ENCODE results near the gene MYO18B. TPM values are rescaled to one million over a fixed set of nuclear protein-coding genes. Genes with fewer than 3 reads are reported as not detected.

Gene MYO18B, protein sequence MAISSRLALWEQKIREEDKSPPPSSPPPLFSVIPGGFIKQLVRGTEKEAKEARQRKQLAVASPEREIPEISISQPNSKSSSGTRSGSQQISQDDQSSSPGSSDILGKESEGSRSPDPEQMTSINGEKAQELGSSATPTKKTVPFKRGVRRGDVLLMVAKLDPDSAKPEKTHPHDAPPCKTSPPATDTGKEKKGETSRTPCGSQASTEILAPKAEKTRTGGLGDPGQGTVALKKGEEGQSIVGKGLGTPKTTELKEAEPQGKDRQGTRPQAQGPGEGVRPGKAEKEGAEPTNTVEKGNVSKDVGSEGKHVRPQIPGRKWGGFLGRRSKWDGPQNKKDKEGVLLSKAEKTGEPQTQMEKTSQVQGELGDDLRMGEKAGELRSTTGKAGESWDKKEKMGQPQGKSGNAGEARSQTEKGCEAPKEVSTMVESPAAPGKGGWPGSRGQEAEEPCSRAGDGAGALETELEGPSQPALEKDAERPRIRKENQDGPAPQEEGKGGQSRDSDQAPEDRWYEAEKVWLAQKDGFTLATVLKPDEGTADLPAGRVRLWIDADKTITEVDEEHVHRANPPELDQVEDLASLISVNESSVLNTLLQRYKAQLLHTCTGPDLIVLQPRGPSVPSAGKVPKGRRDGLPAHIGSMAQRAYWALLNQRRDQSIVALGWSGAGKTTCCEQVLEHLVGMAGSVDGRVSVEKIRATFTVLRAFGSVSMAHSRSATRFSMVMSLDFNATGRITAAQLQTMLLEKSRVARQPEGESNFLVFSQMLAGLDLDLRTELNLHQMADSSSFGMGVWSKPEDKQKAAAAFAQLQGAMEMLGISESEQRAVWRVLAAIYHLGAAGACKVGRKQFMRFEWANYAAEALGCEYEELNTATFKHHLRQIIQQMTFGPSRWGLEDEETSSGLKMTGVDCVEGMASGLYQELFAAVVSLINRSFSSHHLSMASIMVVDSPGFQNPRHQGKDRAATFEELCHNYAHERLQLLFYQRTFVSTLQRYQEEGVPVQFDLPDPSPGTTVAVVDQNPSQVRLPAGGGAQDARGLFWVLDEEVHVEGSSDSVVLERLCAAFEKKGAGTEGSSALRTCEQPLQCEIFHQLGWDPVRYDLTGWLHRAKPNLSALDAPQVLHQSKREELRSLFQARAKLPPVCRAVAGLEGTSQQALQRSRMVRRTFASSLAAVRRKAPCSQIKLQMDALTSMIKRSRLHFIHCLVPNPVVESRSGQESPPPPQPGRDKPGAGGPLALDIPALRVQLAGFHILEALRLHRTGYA (N-terminal part only)
- 4.8 TPM for total RNA-seq
- polyA plus RNA-seq, result 0.62 TPM

- WGBS, result 73% methylated on average over 36 of the region's 36 CpGs
- Histone ChIP-seq H3K4me3 (ENCODE audit: low read depth, low read length) (no peak within 1 kb of the TSS), H3K4me1 (ENCODE audit: insufficient read depth) (no peaks in the 10 kb centered on the region), H3K27ac (ENCODE audit: low read depth) (no peak within 1 kb of the TSS), H3K36me3 (ENCODE audit: insufficient read depth) (no peaks in the 10 kb centered on the region)
- DNase-seq (ENCODE audit: extremely low spot score), result no peak
Observed at GRCh38 chr22:25741692-25742626, at the start of gene MYO18B. Gene MYO18B (plus strand): TSS chr22:25742188. CDS start chr22:25761093, 18,905 bp downstream.

- Histone ChIP-seq H3K4me1 (ENCODE audit: insufficient read depth) (no peaks in the 10 kb centered on the region), H3K27ac (ENCODE audit: low read depth) (no peak overlapping the region), H3K4me3 (ENCODE audit: low read depth, low read length) (no peak overlapping the region), H3K36me3 (ENCODE audit: insufficient read depth) (no peaks in the 10 kb centered on the region)
- no peak for DNase-seq (ENCODE audit: extremely low spot score)
- WGBS, result 79% methylated on average over 15 of the region's 15 CpGs
Observed at GRCh38 chr22:25692397-25693267, 49.4 kb upstream of the MYO18B start.

GRCh38 chr22:25693268-25693565 lies 48.8 kb upstream of the MYO18B start:
- no peak for DNase-seq (ENCODE audit: extremely low spot score)
- Histone ChIP-seq H3K36me3 (ENCODE audit: insufficient read depth) (no peaks in the 10 kb centered on the region), H3K4me1 (ENCODE audit: insufficient read depth) (no peaks in the 10 kb centered on the region), H3K27ac (ENCODE audit: low read depth) (no peak overlapping the region), H3K4me3 (ENCODE audit: low read depth, low read length) (no peak overlapping the region)
- 97% methylated on average over 4 of the region's 4 CpGs for WGBS

DNA sequence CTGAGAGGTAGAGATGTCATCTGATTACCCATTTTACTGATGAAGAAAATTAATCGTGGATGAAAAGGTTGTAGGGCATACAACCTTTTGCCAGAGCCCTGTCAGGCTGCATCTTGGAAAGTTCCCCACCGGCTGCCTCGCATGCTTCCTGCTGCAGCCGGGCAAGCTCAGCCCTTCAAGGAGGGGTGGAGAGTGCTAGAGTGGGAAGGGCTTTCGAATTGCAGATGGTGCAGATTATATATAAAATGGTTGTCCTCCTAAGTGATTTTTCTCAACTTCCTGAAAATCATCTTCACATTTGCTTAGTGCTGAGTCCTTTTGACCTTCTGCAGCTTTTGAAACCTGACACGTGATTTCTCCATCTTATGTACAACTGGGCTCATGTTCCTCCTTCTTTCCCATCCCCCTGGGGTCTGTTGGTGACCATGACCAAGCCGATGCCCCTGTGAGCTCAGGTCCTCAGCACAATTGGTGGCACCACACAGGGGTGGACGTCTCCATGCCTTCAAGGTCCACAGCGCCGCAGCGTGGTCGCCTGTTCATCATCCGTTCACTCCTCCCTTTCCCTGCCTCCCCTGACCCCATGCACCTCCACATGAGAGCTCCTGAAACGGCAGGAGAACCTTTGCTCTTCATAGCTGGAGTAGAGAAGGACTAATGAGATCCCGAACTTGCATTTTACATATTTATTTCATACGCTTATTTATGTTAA lies 47.6 kb upstream of the MYO18B start:
- Histone ChIP-seq H3K27ac (ENCODE audit: low read depth) (no peak overlapping the region), H3K4me3 (ENCODE audit: low read depth, low read length) (no peak overlapping the region), H3K36me3 (ENCODE audit: insufficient read depth) (no peaks in the 10 kb centered on the region), H3K4me1 (ENCODE audit: insufficient read depth) (no peaks in the 10 kb centered on the region)
- 92% methylated on average over 16 of the region's 16 CpGs for WGBS
- DNase-seq (ENCODE audit: extremely low spot score), result no peak

DNA sequence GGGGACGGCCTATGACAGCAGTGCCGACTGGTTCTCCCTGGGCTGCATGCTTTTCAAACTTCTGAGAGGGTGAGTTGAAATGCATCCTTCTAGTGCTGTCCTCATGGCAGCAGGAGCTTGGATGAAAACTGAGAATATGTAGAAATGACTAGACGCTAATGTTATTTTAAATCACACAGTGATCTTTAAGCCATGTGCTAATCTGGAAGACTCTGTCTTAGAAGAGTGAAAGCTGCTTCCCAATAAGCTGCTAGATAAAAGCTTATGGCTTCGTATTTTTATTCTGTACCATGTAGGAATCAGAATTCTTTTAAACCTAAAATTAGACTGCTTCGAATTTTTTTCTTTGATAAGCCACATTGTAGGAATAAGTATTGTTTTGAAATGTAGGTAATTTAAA lies 46.8 kb upstream of the MYO18B start:
- H3K36me3 ChIP-seq (ENCODE audit: insufficient read depth), result no peaks in the 10 kb centered on the region
- no peak for DNase-seq (ENCODE audit: extremely low spot score)
- no peaks in the 10 kb centered on the region for H3K4me1 ChIP-seq (ENCODE audit: insufficient read depth)
- 92% methylated on average over 5 of the region's 5 CpGs for WGBS
- no peak overlapping the region for H3K4me3 ChIP-seq (ENCODE audit: low read depth, low read length)
- H3K27ac ChIP-seq (ENCODE audit: low read depth), result no peak overlapping the region

- no peak overlapping the region for H3K27ac ChIP-seq (ENCODE audit: low read depth)
- no peaks in the 10 kb centered on the region for H3K4me1 ChIP-seq (ENCODE audit: insufficient read depth)
- no peak overlapping the region for H3K4me3 ChIP-seq (ENCODE audit: low read depth, low read length)
- peak; percentile 70 for DNase-seq (ENCODE audit: extremely low spot score)
- no peaks in the 10 kb centered on the region for H3K36me3 ChIP-seq (ENCODE audit: insufficient read depth)
- 70% methylated on average over 2 of the region's 2 CpGs for WGBS
Observed at GRCh38 chr22:25696763-25697162, 45.2 kb upstream of the MYO18B start.

DNA sequence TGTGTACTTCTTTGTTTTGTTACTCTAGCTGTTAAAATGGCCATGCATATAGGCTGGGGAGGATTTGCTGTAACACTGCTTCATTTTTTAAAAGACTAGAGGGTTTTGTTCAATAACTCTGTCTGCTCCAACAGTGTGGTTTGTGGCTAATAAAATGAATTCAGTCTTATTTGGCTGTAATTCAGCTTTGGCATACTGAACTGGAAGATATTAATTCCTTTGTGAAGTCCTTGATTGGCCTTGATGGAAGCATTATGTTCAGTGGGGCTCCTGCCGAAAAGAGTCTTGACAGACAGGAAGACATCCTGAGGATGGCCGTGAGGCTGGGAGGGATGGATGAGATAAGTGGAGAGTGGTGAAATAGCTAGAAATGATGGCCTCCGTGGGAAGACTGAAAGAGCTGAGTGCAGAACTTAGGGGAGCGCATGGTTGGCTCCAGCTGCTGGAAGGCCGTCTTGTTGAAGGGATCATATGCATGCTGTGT lies 44.8 kb upstream of the MYO18B start:
- H3K4me3 ChIP-seq (ENCODE audit: low read depth, low read length), result no peak overlapping the region
- H3K4me1 ChIP-seq (ENCODE audit: insufficient read depth), result no peaks in the 10 kb centered on the region
- 72% methylated on average over 5 of the region's 5 CpGs for WGBS
- no peak overlapping the region for H3K27ac ChIP-seq (ENCODE audit: low read depth)
- H3K36me3 ChIP-seq (ENCODE audit: insufficient read depth), result no peaks in the 10 kb centered on the region
- peak; percentile 39 for DNase-seq (ENCODE audit: extremely low spot score)

DNA sequence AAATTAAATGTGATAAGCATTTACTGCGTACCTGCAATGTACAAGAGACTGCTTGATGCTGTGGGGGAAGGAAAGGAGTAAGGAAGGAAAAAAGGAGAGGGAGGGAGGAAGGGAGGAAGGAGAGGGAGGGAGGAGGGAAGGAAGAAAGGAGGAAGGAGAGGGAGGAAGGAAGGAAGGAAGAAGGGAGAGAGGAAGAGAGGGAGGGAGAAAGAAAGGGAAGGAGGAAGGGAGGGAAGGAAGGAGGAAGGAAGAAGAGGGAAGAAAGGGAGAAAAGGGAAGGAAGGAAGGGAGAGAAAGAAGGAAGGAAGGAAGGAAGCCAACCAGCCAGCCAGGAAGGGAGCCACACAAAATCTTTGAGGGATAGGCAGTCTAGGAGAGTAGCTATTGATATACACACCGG lies 44.0 kb upstream of the MYO18B start:
- WGBS, result 96% methylated on average over 2 of the region's 2 CpGs
- no peaks in the 10 kb centered on the region for H3K36me3 ChIP-seq (ENCODE audit: insufficient read depth)
- no peak overlapping the region for H3K4me3 ChIP-seq (ENCODE audit: low read depth, low read length)

GRCh38 chr22:25698461-25698860 lies 43.5 kb upstream of the MYO18B start:
- H3K4me3 ChIP-seq (ENCODE audit: low read depth, low read length), result no peak overlapping the region
- no peaks in the 10 kb centered on the region for H3K4me1 ChIP-seq (ENCODE audit: insufficient read depth)
- WGBS, result 88% methylated on average over 7 of the region's 7 CpGs

More for the DNA sequence above, 44.0 kb upstream of the MYO18B start:
- DNase-seq (ENCODE audit: extremely low spot score), result no peak
- Histone ChIP-seq H3K27ac (ENCODE audit: low read depth) (no peak overlapping the region), H3K4me1 (ENCODE audit: insufficient read depth) (no peaks in the 10 kb centered on the region)

DNA sequence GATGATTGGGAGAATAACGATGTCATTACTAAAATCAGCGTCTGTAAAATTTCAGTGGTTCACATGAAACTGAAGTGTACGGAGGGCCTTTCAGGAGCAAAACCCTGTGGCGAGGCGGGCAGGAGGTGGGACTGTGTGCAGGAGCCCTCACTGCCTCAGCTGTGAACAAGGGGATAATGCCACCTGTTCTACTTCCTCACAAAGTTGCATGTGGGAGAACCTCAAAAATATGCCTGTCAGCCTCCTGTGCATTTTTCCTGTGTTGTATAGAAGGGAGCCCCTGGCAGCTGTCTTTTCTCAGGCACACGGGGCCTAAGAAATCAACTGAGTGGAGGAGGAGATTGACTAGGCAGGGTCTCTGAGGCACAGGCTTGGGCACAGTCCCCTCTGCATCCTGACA lies 43.0 kb upstream of the MYO18B start:
- Histone ChIP-seq H3K36me3 (ENCODE audit: insufficient read depth) (no peaks in the 10 kb centered on the region), H3K4me3 (ENCODE audit: low read depth, low read length) (no peak overlapping the region), H3K4me1 (ENCODE audit: insufficient read depth) (no peaks in the 10 kb centered on the region), H3K27ac (ENCODE audit: low read depth) (no peak overlapping the region)
- WGBS, result 87% methylated on average over 6 of the region's 6 CpGs
- DNase-seq (ENCODE audit: extremely low spot score), result no peak

More at GRCh38 chr22:25698461-25698860, 43.5 kb upstream of the MYO18B start:
- DNase-seq (ENCODE audit: extremely low spot score), result no peak
- no peaks in the 10 kb centered on the region for H3K36me3 ChIP-seq (ENCODE audit: insufficient read depth)
- H3K27ac ChIP-seq (ENCODE audit: low read depth), result no peak overlapping the region

DNA sequence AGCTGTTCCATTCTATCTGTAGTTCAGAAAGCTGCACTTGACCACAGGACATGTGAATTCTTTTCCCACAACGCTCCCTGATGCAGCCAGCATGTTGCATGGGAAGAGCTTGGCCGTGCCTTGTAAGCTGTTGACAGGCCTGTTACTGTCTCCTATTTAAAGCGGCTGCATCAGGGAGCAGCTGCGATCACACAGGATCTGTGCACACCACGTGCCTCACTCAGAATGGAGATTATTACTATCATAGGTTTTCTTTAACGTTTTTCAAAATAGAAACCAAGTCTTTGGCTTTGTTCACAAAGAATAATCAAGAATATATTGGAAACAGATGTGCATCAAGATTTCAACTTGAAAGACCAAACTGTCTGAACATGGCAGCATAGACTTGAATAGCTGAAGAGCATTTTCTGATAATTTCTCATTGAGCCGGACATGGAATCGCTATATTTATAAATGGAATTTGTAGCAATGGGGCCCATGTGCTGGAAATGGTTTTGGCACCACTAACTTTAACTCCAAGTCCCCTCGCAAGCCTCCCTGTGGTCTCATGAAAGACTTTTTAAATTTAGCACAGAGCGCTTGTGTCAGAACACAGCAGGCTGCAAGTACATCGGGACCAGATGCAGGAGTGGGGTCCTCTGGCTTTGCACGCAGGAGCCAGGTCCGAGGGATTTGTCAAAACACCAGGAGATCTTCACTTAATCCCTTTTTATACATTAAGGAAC lies 40.8 kb upstream of the MYO18B start:
- WGBS, result 29% methylated on average over 13 of the region's 13 CpGs
- Histone ChIP-seq H3K36me3 (ENCODE audit: insufficient read depth) (no peaks in the 10 kb centered on the region), H3K4me1 (ENCODE audit: insufficient read depth) (no peaks in the 10 kb centered on the region), H3K27ac (ENCODE audit: low read depth) (no peak overlapping the region), H3K4me3 (ENCODE audit: low read depth, low read length) (no peak overlapping the region)
- no peak for DNase-seq (ENCODE audit: extremely low spot score)

Data from urinary bladder (tissue), 4 donors.